KG1 (cell line): Measurements from ENCODE around the gene C10orf95.
"Not testable (repeated sequence)": the region's sequence is repeated elsewhere in the genome, so short reads cannot be mapped to it uniquely, and the experiment has no call there.

ENCODE experiments used
- DNase-seq: peaks from one replicate; lab custom pipeline; 2025; lab: John Stamatoyannopoulos, UW

Gene C10orf95

DNA sequence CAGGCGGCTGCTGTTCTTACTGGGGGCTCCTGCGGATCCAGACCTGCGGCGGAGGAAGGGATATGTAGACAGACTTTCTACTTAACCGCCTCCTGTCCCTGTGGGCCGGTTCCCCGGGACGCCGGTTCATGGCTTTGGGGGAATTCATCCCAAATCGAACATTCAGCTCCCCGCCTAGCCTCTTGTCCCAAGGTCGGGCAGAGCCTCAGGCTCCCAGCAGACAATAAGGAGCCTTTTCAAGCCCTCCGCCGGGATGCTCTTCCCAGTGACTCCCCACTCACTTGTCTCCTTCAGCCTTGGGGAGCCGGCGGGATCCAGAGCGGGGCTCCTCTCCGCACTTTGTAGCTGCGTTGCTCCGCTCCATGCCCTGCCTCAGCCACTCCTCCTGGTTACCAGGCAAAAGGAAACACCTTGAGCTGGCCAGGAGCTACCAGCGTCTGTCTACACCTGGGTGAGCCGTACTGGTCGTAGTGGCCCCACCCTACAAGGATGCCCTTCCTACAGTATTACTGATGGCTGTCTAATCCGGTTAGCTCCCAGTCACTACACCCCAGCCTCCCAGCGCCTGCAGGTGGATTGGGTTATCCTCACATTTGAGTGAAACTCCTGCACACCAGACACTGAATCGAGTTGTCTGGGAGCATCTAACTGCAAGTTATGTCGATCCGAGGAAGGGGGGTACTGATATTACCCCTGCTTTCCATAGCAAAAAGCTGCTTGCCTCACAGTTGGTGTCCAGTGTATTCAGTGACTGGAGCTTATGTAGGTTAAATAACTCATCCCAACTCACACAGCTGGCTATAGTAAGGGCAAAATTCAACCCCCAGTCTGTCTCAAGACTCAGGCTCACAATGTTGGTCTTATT is at the start of gene C10orf95:
Gene C10orf95, minus strand, starts transcription at position 439 of the 865 bp plus-strand sequence. CDS start 450 bp downstream, outside the sequence.
- DNase-seq, result no peak

GRCh38 chr10:102500686-102501085 is 49.3 kb upstream of the C10orf95 start:
- not testable (repeated sequence) for DNase-seq

DNA sequence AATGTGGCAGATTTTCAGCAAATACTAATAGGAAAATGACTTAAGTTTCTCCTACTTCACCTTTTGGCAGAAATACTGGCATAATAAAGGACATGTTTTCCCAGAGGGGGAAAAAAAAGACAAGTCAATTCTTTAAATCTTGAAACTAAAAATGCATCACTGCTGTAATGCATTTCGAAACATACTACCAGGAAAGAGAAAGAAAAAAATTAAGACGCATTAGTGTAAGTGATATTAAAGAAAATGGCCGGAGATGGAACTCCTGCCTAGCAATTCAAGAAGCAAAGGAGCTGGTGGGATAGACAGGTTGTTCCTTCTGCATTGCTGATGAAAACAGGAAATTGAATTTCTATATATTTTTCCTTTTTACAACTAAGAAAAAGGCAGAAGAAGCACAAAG is 48.0 kb upstream of the C10orf95 start:
- no peak for DNase-seq

DNA sequence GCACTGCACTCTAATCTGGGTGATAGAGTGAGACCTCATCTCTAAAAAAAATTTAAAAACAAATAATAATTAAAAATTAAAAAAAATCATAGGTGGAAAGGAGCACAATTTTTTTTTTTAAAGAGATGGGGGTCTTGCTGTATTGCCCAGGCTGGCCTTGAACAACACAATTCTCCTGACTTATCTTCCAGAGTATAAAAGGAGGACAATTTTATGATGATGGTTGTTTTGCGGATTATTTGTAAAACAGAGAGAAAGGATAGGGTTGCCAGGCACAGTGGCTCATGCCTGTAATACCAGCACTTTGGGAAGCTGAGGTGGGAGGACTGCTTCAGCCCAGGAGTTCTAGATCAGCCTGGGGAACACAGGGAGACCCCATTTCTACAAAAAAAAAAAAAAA is 46.2 kb upstream of the C10orf95 start:
- DNase-seq, result no peak

- DNase-seq, result no peak
Observed at GRCh38 chr10:102493771-102494170, 42.4 kb upstream of the C10orf95 start.

GRCh38 chr10:102492983-102493382 is 41.6 kb upstream of the C10orf95 start:
- DNase-seq, result no peak

GRCh38 chr10:102492344-102492939 is 41.1 kb upstream of the C10orf95 start:
- DNase-seq, result no peak

- no peak for DNase-seq
Observed at GRCh38 chr10:102491136-102491535, 39.8 kb upstream of the C10orf95 start.

DNA sequence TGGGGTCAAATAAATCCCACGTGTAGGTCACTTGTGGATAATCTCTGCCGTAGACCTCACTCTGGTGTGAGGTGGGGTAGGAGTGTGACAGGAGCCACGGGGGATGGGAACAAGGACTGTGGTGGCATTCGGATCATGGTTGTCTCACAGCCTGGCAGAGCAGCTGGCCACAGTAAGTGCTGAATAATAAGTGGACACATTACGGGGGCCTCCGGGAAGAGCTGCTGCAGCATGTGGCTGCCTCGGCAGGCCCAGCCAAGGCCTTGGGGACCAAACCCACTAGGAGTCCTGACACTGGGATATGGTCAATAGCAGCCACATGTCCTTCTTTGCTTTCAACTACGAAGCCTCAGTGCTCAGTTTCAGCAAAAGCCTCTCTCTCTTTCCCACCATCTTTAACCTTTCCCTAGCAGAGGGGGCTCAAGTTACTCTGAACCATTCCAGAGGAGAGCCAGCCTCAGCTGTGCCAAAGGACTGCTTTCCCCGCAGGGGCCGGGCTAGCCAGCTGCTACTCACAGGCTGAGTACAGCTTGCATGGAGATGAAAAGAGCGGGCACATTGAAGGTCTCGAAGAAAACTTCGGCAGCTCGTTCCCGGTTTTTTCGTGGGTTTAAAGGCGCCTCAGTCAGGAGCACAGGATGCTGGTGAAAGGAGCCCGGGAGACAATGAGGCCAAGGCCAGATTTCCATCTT is 33.9 kb upstream of the C10orf95 start:
- DNase-seq, result no peak

DNA sequence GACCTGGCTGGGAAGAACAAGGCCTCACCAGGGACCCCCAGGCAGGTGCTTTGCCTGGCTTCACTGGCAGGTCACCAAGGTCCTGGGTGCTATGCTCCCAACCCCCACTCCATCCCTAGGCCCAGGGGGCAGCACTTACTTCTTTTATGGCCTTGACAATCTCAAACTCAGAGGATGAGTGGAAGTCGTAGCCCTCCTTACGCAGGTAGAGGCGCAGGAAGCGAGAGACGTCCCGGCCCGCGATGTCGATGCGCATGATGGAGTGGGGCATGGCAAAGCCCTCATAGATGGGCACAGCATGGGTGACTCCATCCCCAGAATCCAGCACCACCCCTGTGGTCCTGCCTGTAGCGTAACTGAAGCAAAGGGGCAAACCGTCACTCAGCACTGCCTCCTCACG is 32.7 kb upstream of the C10orf95 start:
- DNase-seq, result no peak

DNA sequence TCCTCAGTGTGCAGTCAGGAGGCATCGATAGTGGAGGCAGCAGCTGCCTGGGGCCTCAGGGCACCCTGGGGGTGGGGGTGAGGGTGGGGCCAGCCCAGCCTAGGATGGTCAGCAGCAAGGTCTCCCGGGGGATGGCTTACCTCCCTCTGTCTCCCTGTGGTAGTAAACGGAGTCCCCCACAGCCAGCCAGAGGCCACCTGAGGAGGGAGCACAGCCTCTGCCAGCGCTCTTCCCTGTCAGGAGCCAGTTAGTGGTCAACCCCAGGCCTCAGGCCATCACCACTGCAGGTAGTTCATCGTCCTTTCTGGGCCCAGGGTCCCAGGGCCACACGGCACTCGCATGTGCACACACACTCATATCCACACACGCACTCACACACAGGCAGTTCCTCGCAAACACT is 29.1 kb upstream of the C10orf95 start:
- DNase-seq, result no peak

GRCh38 chr10:102479651-102480050 is 28.3 kb upstream of the C10orf95 start:
- DNase-seq, result no peak

DNA sequence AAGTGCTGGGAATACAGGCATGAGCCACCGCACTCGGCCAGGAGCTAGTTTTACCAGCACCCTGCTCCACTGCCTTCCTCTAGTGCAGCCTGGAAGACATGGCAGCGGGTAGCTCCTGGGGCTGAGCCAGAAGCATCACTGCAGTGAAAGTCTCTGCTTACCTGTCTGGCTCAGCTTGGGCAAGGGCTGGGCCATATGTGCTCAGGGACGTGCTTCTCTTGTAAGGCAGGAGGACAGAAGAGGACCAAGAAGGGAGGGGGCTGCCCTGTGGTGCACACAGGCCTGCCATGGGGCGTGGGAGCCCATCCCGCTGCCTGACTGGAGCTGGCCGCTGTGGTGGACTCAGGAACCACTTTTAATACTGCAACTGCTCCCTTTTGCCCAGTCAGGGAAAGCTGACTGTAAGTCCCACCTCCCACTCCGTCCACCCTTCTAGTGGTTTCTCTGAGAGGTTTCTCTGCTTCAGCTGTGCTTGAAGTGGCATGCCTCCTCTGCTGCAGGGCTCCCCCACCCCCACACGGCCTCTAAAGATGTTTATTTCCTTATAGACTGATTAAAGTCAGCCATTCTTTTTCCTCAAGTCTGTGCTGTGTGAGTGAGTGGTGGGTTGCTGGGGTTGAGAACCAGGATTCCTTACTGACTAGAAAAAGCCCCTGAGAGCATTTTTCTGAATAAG is 25.3 kb upstream of the C10orf95 start:
- DNase-seq, result no peak

DNA sequence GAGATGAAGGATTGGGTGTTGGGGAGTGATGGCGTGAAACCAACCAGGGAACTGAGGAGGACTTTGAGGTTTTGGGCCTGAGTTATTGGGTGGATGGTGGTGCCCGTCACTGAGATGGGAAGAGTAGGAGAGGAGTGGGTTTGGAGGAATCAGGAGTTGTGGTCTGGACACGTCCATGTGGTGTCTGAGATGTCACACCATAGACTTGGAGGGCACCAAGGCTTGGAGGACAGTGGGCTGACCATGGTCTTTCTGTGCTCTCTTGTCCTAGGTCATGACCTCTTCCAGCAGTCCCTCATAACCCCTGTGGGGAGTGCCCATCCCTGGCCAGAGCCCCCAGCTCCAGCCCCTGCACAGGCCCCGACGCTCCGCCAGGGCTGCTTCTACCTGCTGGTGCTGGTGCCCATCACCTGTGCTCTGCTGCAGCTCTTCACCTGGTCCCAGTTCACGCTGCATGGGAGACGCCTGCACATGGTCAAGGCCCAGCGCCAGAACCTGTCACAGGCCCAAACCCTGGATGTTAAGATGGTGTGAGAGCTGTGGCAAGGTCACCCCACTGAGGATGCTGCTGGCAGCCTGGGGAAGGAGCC is 24.2 kb upstream of the C10orf95 start:
- DNase-seq, result no peak

DNA sequence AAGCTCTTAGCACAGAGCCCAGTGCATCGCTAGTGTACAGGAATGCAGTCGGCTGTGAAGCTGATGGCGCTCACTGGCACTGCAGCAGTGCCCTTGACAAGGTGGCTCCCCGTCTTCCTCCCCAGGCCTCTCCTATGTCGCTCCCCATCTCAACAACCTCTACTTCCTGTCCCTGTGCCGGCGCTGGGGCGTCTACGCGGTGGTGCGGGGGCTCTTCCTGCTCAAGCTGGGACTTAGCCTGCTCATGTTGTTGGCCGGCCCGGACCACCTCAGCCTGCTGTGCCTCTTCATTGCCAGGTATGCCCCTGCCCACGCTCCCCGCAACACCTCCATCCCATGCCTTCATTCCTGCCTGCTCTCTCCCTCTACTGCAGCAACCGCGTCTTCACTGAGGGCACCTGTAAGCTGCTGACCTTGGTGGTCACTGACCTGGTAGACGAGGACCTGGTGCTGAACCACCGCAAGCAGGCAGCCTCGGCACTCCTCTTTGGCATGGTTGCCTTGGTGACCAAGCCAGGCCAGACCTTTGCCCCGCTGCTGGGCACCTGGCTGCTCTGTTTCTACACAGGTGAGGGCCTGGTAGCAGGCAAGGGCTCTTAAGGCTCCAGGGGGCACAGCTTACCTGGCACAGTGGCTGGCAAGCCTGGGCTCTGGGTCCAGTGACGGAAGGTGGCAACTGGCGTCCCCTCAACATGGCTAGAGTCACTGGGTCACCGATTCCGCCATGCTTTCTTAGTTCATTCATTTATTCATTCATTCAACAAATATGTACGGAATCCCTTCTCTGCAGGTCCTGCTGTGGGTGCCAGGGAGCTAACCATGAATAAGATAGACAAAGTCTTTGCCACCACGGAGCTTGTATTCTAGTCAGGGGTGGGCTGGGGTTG is 22.3 kb upstream of the C10orf95 start:
- DNase-seq, result no peak

DNA sequence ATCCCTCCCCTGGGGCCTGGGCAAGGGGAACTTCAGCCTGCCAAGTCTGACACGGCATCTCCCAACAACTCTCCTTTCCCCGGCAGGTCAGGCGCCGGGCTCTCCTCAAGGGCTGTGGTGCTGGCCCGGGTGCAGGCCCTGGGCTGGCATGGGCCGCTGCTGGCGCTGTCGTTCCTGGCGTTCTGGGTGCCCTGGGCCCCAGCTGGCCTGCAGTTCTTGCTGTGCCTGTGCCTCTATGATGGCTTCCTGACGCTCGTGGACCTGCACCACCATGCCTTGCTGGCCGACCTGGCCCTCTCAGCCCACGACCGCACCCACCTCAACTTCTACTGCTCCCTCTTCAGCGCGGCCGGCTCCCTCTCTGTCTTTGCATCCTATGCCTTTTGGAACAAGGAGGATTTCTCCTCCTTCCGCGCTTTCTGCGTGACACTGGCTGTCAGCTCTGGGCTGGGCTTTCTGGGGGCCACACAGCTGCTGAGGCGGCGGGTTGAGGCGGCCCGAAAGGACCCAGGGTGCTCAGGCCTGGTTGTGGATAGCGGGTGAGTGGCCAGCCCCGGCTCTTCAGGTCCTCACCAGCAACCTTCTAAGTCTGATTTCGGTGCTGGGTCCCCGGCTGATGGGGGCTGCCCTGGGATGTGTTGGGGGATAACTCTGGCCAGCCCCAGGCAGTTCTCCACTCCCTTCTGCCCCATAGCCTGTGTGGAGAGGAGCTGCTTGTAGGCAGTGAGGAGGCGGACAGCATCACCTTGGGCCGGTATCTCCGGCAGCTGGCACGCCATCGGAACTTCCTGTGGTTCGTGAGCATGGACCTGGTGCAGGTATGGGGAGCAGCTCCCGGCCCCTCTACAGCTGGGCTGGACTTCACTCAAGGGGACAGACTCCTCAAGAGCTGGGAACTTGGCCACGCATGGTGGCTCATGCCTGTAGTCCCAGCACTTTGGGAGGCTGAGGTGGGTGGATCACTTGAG is 19.5 kb upstream of the C10orf95 start:
- no peak for DNase-seq

- DNase-seq, result no peak
Observed at GRCh38 chr10:102468683-102469082, 17.3 kb upstream of the C10orf95 start.

DNA sequence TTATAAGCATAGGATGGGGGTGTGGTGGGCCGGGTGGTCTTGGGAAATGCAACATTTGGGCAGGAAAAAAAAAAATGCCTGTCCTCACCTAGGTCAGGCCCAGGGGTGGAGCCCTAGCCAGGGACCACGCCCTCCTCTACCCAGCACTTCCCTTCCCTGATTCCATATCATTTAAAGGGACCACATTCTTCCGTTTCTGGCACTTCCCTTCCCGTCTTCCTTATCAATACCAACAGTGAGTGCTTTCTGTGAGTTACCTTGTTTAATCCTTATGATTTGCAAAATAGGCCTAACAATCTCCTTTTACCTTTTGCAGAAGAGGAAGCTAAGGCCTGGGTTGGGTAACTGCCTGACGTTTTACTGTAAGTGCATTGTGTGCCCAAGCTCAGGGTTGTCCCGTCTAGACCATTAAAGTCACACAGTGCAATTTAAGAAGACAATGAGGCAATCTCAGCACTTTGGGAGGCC is 16.7 kb upstream of the C10orf95 start:
- no peak for DNase-seq

- DNase-seq, result no peak
Observed at GRCh38 chr10:102467318-102467717, 16.0 kb upstream of the C10orf95 start.

- DNase-seq, result no peak
Observed at GRCh38 chr10:102465466-102465865, 14.1 kb upstream of the C10orf95 start.
